GM10248 (cell line): ENCODE data around the gene SAMD4A.

Experiments
- CTCF ChIA-PET: fragments of 300-600 bp; sonication (Branson Sonifier 250); formaldehyde crosslinking; extraction: SDS; loops from one replicate; lab custom pipeline; 2021; ENCODE audit warnings: antibody characterized with exemption; lab: Yijun Ruan, JAX
- POLR2A ChIA-PET: fragments of 350-650 bp; sonication (Branson Sonifier 250); formaldehyde crosslinking; extraction: SDS; loops from one replicate; lab custom pipeline; 2020; ENCODE audit warnings: antibody characterized with exemption; lab: Yijun Ruan, JAX
- DNase-seq: peaks from one replicate; pipeline ENCODE4 v3.0.0; 2012; ENCODE audit errors: extremely low spot score
- TF ChIP-seq, protein P1 (sequence below): IDR thresholded peaks from 2 replicates; pipeline ENCODE4 v1.5.1; 2012; ENCODE audit warnings: mild to moderate bottlenecking, low read depth; ENCODE audit errors: extremely low read depth, missing control alignments, control extremely low read depth

Gene SAMD4A

GRCh38 chr14:54704768-54705167 is 137.8 kb downstream of the SAMD4A start:
- no peak for DNase-seq
- TF ChIP-seq, protein P1, sequence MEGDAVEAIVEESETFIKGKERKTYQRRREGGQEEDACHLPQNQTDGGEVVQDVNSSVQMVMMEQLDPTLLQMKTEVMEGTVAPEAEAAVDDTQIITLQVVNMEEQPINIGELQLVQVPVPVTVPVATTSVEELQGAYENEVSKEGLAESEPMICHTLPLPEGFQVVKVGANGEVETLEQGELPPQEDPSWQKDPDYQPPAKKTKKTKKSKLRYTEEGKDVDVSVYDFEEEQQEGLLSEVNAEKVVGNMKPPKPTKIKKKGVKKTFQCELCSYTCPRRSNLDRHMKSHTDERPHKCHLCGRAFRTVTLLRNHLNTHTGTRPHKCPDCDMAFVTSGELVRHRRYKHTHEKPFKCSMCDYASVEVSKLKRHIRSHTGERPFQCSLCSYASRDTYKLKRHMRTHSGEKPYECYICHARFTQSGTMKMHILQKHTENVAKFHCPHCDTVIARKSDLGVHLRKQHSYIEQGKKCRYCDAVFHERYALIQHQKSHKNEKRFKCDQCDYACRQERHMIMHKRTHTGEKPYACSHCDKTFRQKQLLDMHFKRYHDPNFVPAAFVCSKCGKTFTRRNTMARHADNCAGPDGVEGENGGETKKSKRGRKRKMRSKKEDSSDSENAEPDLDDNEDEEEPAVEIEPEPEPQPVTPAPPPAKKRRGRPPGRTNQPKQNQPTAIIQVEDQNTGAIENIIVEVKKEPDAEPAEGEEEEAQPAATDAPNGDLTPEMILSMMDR = no peak
- CTCF ChIA-PET = interaction anchor here (0.7 to 1.3 kb wide), 3 partner anchors 19 to 78 kb away, joined by 3 read pairs; no protein-coding TSS in a partner anchor
- POLR2A ChIA-PET = no interaction called here

- ChIA-PET POLR2A (no interaction called here), CTCF (no interaction called here)
- TF ChIP-seq, protein P1 = no peak
- DNase-seq = no peak
Measured at GRCh38 chr14:54706769-54707168, 139.8 kb downstream of the SAMD4A start.

DNA sequence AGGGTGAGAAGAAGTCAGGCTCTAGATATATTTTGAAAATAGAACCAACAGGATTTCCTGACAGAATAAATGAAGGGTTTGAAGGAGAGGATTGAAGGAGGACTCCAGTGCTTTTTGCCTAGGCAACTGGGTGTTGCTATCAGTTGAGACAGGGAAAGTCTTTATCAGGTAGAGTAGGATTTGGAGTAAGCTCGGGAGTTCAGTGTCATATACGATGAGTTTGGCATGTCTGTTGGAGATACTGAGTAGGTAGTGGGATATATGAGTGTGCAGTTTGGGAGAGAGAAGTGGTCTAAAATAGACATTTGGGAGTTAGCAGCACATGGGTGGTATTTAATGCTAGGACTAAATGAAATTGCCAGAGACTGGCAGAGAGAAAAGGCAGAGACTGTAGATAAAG is 141.2 kb downstream of the SAMD4A start:
- ChIA-PET CTCF (interaction anchor here (0.9 to 1.8 kb wide), 2 partner anchors 18 to 65 kb away, joined by 3 to 6 read pairs; no protein-coding TSS in a partner anchor), POLR2A (no interaction called here)
- TF ChIP-seq, protein P1 = no peak
- DNase-seq = no peak

GRCh38 chr14:54708982-54709381 is 142.1 kb downstream of the SAMD4A start:
- TF ChIP-seq, protein P1 = no peak
- DNase-seq = no peak
- ChIA-PET CTCF (interaction anchor here (0.9 to 6.0 kb wide), 3 partner anchors 13 to 64 kb away, joined by 3 to 53 read pairs (median 6); no protein-coding TSS in a partner anchor), POLR2A (no interaction called here)

DNA sequence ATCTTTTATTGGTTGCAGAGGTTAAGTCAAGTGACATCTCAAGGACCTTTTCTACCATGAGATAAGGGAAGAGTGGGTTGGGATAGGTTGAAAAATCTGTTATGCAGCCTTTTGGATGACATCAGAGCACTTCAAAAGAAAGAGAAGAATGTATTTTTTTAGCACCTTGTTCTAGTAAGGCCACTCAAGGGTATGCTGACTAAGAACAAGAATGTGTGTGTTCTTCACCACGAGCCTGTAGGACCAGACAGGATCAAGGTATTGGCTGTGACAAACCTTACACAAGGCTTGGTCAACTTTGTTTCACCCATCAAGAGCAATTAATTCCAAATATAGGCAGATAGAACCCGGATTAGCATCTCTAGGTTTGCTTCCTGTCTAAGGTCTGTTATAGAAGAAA is 142.5 kb downstream of the SAMD4A start:
- CTCF ChIA-PET = interaction anchor here (1.8 to 6.0 kb wide), 3 partner anchors 12 to 64 kb away, joined by 6 to 53 read pairs (median 16); no protein-coding TSS in a partner anchor
- TF ChIP-seq, protein P1 = no peak
- DNase-seq = peak; percentile 53
- POLR2A ChIA-PET = no interaction called here

DNA sequence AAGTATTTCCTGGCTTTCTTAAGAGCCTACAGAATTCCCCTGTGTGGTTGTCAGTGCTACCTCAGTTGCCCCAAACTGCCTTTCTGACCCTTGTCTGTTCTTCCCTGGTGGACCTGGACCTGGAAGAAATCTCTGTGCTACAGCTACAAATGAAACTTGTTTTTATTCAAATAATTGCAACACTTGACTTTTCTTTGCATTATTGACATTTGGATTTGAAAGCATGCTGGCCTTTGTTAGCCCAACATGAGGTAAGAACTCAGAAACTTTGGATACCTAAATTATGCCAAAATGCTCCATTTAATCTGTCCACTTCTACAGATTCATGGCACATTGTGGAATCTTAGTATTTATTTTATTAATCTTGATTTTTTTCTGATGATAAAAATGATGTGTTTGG is 142.9 kb downstream of the SAMD4A start:
- CTCF ChIA-PET = interaction anchor here (1.2 to 6.0 kb wide), 3 partner anchors 9 to 64 kb away, joined by 4 to 53 read pairs (median 16); no protein-coding TSS in a partner anchor
- POLR2A ChIA-PET = no interaction called here
- TF ChIP-seq, protein P1 = no peak
- no peak for DNase-seq
